Endothelial cell of umbilical vein (primary cell): Measurements from ENCODE around the gene PRKD2. TPM values are rescaled to one million over a fixed set of nuclear protein-coding genes. Genes with fewer than 3 reads are reported as not detected.

Experiments
- BruUV-seq: library from RNA; stranded (reverse); fragments of 400-500 nt; replicated peaks from 2 replicates; lab custom pipeline; 2021; lab: Mats Ljungman, UMichigan
- CTCF ChIA-PET: fragments of 300-600, 350-600 bp; sonication (Branson Sonifier 250); formaldehyde crosslinking; loops from one replicate; lab custom pipeline; 2021; ENCODE audit warnings: antibody characterized with exemption, inconsistent platforms; lab: Charles Lee
- POLR2A ChIA-PET: fragments of 300-600, 350-600 bp; sonication (Branson Sonifier 250); formaldehyde crosslinking; loops from one replicate; lab custom pipeline; 2021; ENCODE audit warnings: antibody characterized with exemption, inconsistent platforms; lab: Charles Lee
- DNase-seq: peaks from one replicate; pipeline ENCODE4 v3.0.0-alpha.2; 2011; ENCODE audit warnings: low read depth, low spot score
- FAIRE-seq: peaks from 2 replicates; lab custom pipeline; 2011; peaks lifted over from hg19 to GRCh38; lab: Jason Lieb, UNC
- H2AFZ ChIP-seq: 2 replicates; pipeline ENCODE4 v1.6.0; 2012; ENCODE audit warnings: low read depth, low read length, control low read depth, inconsistent platforms
- H3K27ac ChIP-seq: 2 replicates; pipeline ENCODE4 v1.5.1; 2011; ENCODE audit warnings: low read depth, mild to moderate bottlenecking, control low read depth, low read length, moderate library complexity; ENCODE audit not compliant: insufficient read depth
- H3K27me3 ChIP-seq, 2 experiments: 2 replicates each; pipeline versions ENCODE4 v1.6.0 to v1.6.1; 2011; ENCODE audit warnings: low read length in 2 of 2, mixed read lengths in 1 of 2; ENCODE audit not compliant: control insufficient read depth in 2 of 2, insufficient read depth in 2 of 2
- H3K36me3 ChIP-seq, 2 experiments: 2 replicates in 1 of 2; 3 replicates in 1 of 2; pipeline ENCODE4 v1.5.1; 2011; ENCODE audit warnings: low read length in 2 of 2, mild to moderate bottlenecking in 1 of 2, moderate library complexity in 1 of 2; ENCODE audit not compliant: control insufficient read depth in 2 of 2, insufficient read depth in 2 of 2; ENCODE audit errors: extremely low read depth in 1 of 2
- H3K4me1 ChIP-seq: 3 replicates; pipeline ENCODE4 v1.5.1; 2011; ENCODE audit warnings: mild to moderate bottlenecking, low read length; ENCODE audit not compliant: control insufficient read depth, insufficient read depth; ENCODE audit errors: extremely low read depth
- H3K4me2 ChIP-seq: 2 replicates; pipeline ENCODE4 v1.6.1; 2011; ENCODE audit warnings: low read length, control low read depth, mixed read lengths; ENCODE audit not compliant: insufficient read depth
- H3K4me3 ChIP-seq, 3 experiments: fragments of 200-600 bp in 1 of 3; sonication (generic), shearing (Covaris generic) in 1 of 3; replicated peaks in 1 of 3; 2 replicates each; pipeline ENCODE4 v1.5.1; 2011 to 2016; ENCODE audit warnings: control low read depth in 3 of 3, low read length in 3 of 3, mild to moderate bottlenecking in 2 of 3, inconsistent platforms in 1 of 3, low read depth in 1 of 3, moderate library complexity in 1 of 3; ENCODE audit not compliant: insufficient read depth in 1 of 3
- H3K79me2 ChIP-seq: 2 replicates; pipeline ENCODE4 v1.6.0; 2012; ENCODE audit warnings: low read length, inconsistent platforms; ENCODE audit not compliant: control insufficient read depth, insufficient read depth
- H3K9ac ChIP-seq: replicated peaks from 2 replicates; pipeline ENCODE3; 2011; ENCODE audit warnings: low read length, control low read depth; ENCODE audit not compliant: insufficient read depth; ENCODE audit errors: extremely low read depth
- H3K9me1 ChIP-seq: replicated peaks from 3 replicates; pipeline ENCODE4 v1.6.0; 2011; ENCODE audit warnings: mild to moderate bottlenecking, low read length; ENCODE audit not compliant: control insufficient read depth, insufficient read depth; ENCODE audit errors: extremely low read depth
- H3K9me3 ChIP-seq: replicated peaks from 2 replicates; pipeline ENCODE4 v1.5.1; 2012; ENCODE audit warnings: low read length, inconsistent platforms; ENCODE audit not compliant: control insufficient read depth, insufficient read depth
- H4K20me1 ChIP-seq: replicated peaks from 2 replicates; pipeline ENCODE3; 2011; ENCODE audit warnings: mild to moderate bottlenecking, low read length; ENCODE audit not compliant: control insufficient read depth, insufficient read depth; ENCODE audit errors: extremely low read depth
- EZH2 ChIP-seq: IDR thresholded peaks from 2 replicates; pipeline ENCODE4 v1.6.1; 2012; ENCODE audit warnings: borderline replicate concordance, low read depth, mild to moderate bottlenecking, moderate library complexity, low read length, inconsistent platforms; ENCODE audit not compliant: severe bottlenecking
- FOS ChIP-seq: IDR thresholded peaks from 2 replicates; pipeline ENCODE4 v1.6.1; 2011; ENCODE audit warnings: mild to moderate bottlenecking, low read length, moderate library complexity, borderline replicate concordance; ENCODE audit not compliant: insufficient read depth
- GATA2 ChIP-seq: IDR thresholded peaks from 2 replicates; pipeline ENCODE4 v1.7.0; 2011; ENCODE audit warnings: low read depth, mild to moderate bottlenecking, moderate library complexity, mixed read lengths, low read length; ENCODE audit not compliant: insufficient read length, insufficient read depth
- JUN ChIP-seq: IDR thresholded peaks from 2 replicates; pipeline ENCODE4 v1.6.1; 2011; ENCODE audit warnings: borderline replicate concordance, low read depth; ENCODE audit not compliant: insufficient read length, insufficient read depth
- POLR2A ChIP-seq: IDR thresholded peaks from 2 replicates; pipeline ENCODE4 v1.6.1; 2012; ENCODE audit warnings: low read depth, mild to moderate bottlenecking, control low read depth, low read length
- POLR2AphosphoS5 ChIP-seq: IDR thresholded peaks from 2 replicates; pipeline ENCODE4 v1.6.1; 2012; ENCODE audit warnings: low read depth, mild to moderate bottlenecking, control low read depth, low read length, moderate library complexity; ENCODE audit not compliant: insufficient read depth
- dilution Hi-C: fragments of 300-500 bp; cut with MboI; formaldehyde crosslinking; loops from one replicate; pipeline ENCODE4 v1.15.0; 2019; ENCODE audit warnings: low sequenced_read_pairs; ENCODE audit not compliant: extremely low pct_ligation_motif_present
- intact Hi-C: fragments of 100-400 bp; cut with micrococcal nuclease; formaldehyde crosslinking; loops from one replicate; pipeline ENCODE4 v1.10.0; 2022
- polyA plus RNA-seq, 4 experiments: library from polyadenylated mRNA; depleted of rRNA in 3 of 4; stranded (reverse) in 3 of 4; unstranded in 1 of 4; fragments of >200 nt; gene quantifications; 2 replicates each; pipeline versions ENCODE4 v1.2.1 to v1.2.3, GENCODE V29; 2011 to 2012; ENCODE audit warnings: missing spikeins in 1 of 4
- total RNA-seq: library from RNA; stranded (reverse); gene quantifications from 2 replicates; pipeline ENCODE4 v1.2.3, GENCODE V29; 2021
- TF ChIP-seq, protein P1 (sequence below): IDR thresholded peaks from 2 replicates; pipeline ENCODE4 v1.6.1; 2011; ENCODE audit not compliant: insufficient read depth, insufficient read length
- TF ChIP-seq, protein P2 (sequence below), 2 donors: IDR thresholded peaks; 1 replicate in 1 of 2; 2 replicates in 1 of 2; pipeline ENCODE4 v1.5.1; 2011; ENCODE audit warnings: low read length in 2 of 2, mild to moderate bottlenecking in 2 of 2, moderate library complexity in 2 of 2, control low read depth in 1 of 2, inconsistent platforms in 1 of 2, low read depth in 1 of 2; ENCODE audit not compliant: insufficient read depth in 1 of 2; ENCODE audit errors: extremely low read depth in 1 of 2

PRKD2 gene
- total and polyA plus RNA-seq, 2 donors (not counting 3 experiments of a cell fraction or from before 2014, with no cell fraction given), result 40.4 to 94.9 TPM

DNA sequence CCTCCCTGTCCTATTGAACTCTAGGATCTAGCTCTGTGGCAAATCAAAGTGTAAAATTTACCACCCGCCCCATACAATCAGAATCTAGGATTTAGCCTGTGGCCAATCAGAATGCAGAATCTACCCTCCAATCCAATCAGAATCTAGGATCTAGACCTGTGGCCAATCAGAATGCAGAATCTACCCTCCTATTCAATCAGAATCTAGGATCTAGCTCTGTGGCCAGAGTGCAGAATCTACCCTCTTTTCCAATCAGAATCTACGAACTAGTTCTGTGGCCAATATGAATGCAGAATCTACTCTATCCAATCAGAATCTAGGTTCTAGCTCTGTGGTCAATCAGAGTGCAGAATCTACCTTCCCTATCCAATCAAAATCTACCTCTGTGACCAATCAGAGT, 25.8 kb downstream of the PRKD2 start:
- FAIRE-seq (no peak), DNase-seq (no peak)
- dilution Hi-C loops (no loop called here), intact Hi-C loops (no loop called here)
- H3K36me3 ChIP-seq, result peaks cover 25 to 71% of the 10 kb centered on the region in 2 experiments
- H3K27ac ChIP-seq, result no peak overlapping the region
- TF ChIP-seq, protein P1, sequence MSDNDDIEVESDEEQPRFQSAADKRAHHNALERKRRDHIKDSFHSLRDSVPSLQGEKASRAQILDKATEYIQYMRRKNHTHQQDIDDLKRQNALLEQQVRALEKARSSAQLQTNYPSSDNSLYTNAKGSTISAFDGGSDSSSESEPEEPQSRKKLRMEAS, result no peak
- TF ChIP-seq POLR2A (no peak), POLR2AphosphoS5 (no peak)
- no peak overlapping the region for H2AFZ ChIP-seq
- no peak overlapping the region for H3K4me3 ChIP-seq
- H4K20me1 ChIP-seq, result no peaks in the 10 kb centered on the region
- no TSS peak for BruUV-seq
- H3K27me3 ChIP-seq, result no peaks in the 10 kb centered on the region
- H3K4me2 ChIP-seq, result no peak overlapping the region
- H3K9me3 ChIP-seq, result no peaks in the 10 kb centered on the region
- ChIA-PET POLR2A (no interaction called here), CTCF (interaction anchor here (0.9 kb wide), 1 partner anchor 39 kb away, joined by 3 read pairs; no protein-coding TSS in a partner anchor)
- no peak overlapping the region for H3K9ac ChIP-seq
- H3K4me1 ChIP-seq, result no peaks in the 10 kb centered on the region
- no peaks in the 10 kb centered on the region for H3K9me1 ChIP-seq
- H3K79me2 ChIP-seq, result no peaks in the 10 kb centered on the region

DNA sequence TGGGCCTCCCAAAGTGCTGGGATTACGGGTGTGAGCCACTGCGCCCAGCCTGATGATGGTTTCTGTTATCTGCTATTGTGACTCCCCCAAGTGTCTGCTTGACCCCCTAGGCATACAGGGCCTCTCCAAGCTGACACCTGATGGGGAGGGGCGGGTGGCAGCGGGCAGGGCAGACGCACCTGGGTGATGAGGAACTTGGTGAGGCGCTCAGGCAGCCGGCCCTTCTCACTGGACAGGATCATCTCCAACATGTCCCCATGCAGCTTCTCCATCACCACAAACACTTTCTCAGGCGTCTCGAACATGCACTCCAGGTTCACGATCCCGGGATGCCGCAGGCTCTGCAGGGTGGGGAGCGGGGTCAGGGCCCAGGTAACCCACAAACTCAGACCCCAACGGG, 27.6 kb downstream of the PRKD2 start:
- DNase-seq, result no peak
- H3K27ac ChIP-seq, result no peak overlapping the region
- H2AFZ ChIP-seq, result no peak overlapping the region
- FAIRE-seq, result no peak
- ChIA-PET CTCF (interaction anchor here (1.2 kb wide), 1 partner anchor 27 kb away, joined by 3 read pairs; no protein-coding TSS in a partner anchor), POLR2A (no interaction called here)
- H3K79me2 ChIP-seq, result no peaks in the 10 kb centered on the region
- dilution Hi-C loops (no loop called here), intact Hi-C loops (no loop called here)
- BruUV-seq, result no TSS peak
- no peaks in the 10 kb centered on the region for H3K9me1 ChIP-seq
- peaks cover 25 to 70% of the 10 kb centered on the region in 2 experiments for H3K36me3 ChIP-seq
- no peaks in the 10 kb centered on the region for H3K4me1 ChIP-seq
- H3K4me3 ChIP-seq, result no peak overlapping the region
- no peaks in the 10 kb centered on the region for H3K9me3 ChIP-seq
- no peak overlapping the region for H3K9ac ChIP-seq
- TF ChIP-seq, protein P1, result no peak
- TF ChIP-seq, protein P2, sequence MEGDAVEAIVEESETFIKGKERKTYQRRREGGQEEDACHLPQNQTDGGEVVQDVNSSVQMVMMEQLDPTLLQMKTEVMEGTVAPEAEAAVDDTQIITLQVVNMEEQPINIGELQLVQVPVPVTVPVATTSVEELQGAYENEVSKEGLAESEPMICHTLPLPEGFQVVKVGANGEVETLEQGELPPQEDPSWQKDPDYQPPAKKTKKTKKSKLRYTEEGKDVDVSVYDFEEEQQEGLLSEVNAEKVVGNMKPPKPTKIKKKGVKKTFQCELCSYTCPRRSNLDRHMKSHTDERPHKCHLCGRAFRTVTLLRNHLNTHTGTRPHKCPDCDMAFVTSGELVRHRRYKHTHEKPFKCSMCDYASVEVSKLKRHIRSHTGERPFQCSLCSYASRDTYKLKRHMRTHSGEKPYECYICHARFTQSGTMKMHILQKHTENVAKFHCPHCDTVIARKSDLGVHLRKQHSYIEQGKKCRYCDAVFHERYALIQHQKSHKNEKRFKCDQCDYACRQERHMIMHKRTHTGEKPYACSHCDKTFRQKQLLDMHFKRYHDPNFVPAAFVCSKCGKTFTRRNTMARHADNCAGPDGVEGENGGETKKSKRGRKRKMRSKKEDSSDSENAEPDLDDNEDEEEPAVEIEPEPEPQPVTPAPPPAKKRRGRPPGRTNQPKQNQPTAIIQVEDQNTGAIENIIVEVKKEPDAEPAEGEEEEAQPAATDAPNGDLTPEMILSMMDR (IDR thresholded peaks at IDR 0.05; ENCODE audit: extremely low read depth in 1 of 2, insufficient read depth in 1 of 2, low read depth in 1 of 2, low read length in 2 of 2), result no peak
- TF ChIP-seq GATA2 (no peak), JUN (no peak), EZH2 (no peak), FOS (no peak)
- no peak overlapping the region for H3K4me2 ChIP-seq
- no peaks in the 10 kb centered on the region for H3K27me3 ChIP-seq
- no peaks in the 10 kb centered on the region for H4K20me1 ChIP-seq
